ENCODE measurements around the gene CNN2. TPM values are rescaled to one million over a fixed set of nuclear protein-coding genes. Genes with fewer than 3 reads are reported as not detected.

CNN2 gene
- total and polyA plus RNA-seq, 2 of the 8 experiments (the other 6 are each of a cell fraction or from before 2014, with no cell fraction given): 189 to 551 TPM

- Histone ChIP-seq H3K36me3 (ENCODE audit: control insufficient read depth in 2 of 4, insufficient read depth in 4 of 4, low read length in 3 of 4) (peaks cover 0 to 40% (median 7%) of the 10 kb centered on the region in 4 experiments; a peak in 3 of 8 replicates), H3K4ac (replicated peaks; ENCODE audit: insufficient read length, low read depth, low read length) (peak overlapping the region; percentile 51), H4K8ac (ENCODE audit: extremely low read depth, insufficient read depth, low read length) (no peak overlapping the region), H3K27ac (ENCODE audit: low read depth, low read length) (no peak overlapping the region), H3K23me2 (ENCODE audit: low read depth, low read length) (peaks cover 3% of the 10 kb centered on the region; the same call in 1 of the 2 replicates), H2BK5ac (ENCODE audit: low read depth, low read length) (no peak overlapping the region), H3K4me3 (ENCODE audit: extremely low read depth in 1 of 4, insufficient read depth in 2 of 4, low read depth in 3 of 4, low read length in 4 of 4) (no peak overlapping the region), H3K23ac (ENCODE audit: insufficient read length) (no peak overlapping the region), H4K5ac (ENCODE audit: insufficient read length, low read depth, low read length) (no peak overlapping the region), H2AFZ (ENCODE audit: low read length) (no peak overlapping the region), H3K9me3 (ENCODE audit: insufficient read depth in 2 of 2, low read depth in 1 of 2, low read length in 1 of 2) (no peaks in the 10 kb centered on the region), H2AK5ac (ENCODE audit: low read depth, low read length) (no peak overlapping the region), H3K79me1 (ENCODE audit: low read depth, low read length) (peaks cover 5% of the 10 kb centered on the region), H3K9ac (replicated peaks in 1 of 4; ENCODE audit: extremely low read depth in 1 of 4, low read depth in 3 of 4, low read length in 3 of 4) (no peak overlapping the region), H3K4me2 (ENCODE audit: insufficient read depth in 1 of 2, low read depth in 2 of 2, low read length in 2 of 2) (no peak overlapping the region), H2BK12ac (ENCODE audit: low read depth, low read length) (no peak overlapping the region), H3K27me3 (replicated peaks in 1 of 4; ENCODE audit: control insufficient read depth in 3 of 4, extremely low read depth in 1 of 4, insufficient read depth in 3 of 4, low read length in 3 of 4) (peaks cover 0 to 4% (median 2%) of the 10 kb centered on the region in 4 experiments; a peak in 2 of 7 replicates), H2BK15ac (ENCODE audit: low read length) (no peak overlapping the region), H2BK120ac (replicated peaks; ENCODE audit: low read depth, low read length) (no peak overlapping the region), H3K79me2 (ENCODE audit: control insufficient read depth in 1 of 2, insufficient read depth in 2 of 2, low read length in 2 of 2) (no peaks in the 10 kb centered on the region), H2BK20ac (ENCODE audit: low read length) (no peak overlapping the region), H3K56ac (replicated peaks; ENCODE audit: insufficient read length, low read depth, low read length) (no peak overlapping the region), H3K18ac (ENCODE audit: extremely low read depth, low read length) (no peak overlapping the region), H3K4me1 (replicated peaks in 1 of 4; ENCODE audit: control insufficient read depth in 3 of 4, insufficient read depth in 4 of 4, low read length in 3 of 4) (0 out of 7 replicates have a peak, but pooled peaks cover 0 to 2% (median under 1%) of the 10 kb centered on the region in 4 experiments), H4K91ac (replicated peaks; ENCODE audit: insufficient read length, low read length) (no peak overlapping the region), H4K20me1 (replicated peaks in 1 of 2; ENCODE audit: control insufficient read depth in 1 of 2, insufficient read depth in 2 of 2, low read length in 2 of 2) (peaks cover 1 to 12% of the 10 kb centered on the region in 2 experiments), H3K14ac (ENCODE audit: insufficient read length) (no peak overlapping the region)
- FAIRE-seq: no peak
- DNase-seq (ENCODE audit: low read depth in 1 of 2, low spot score in 2 of 2): no peak
- CTCF ChIA-PET (ENCODE audit: partially characterized antibody): interaction anchor here (0.7 to 8.9 kb wide), 6 partner anchors 10 to 146 kb away, joined by 4 to 54 read pairs (median 4); partner anchors contain the start of gene ARHGAP45
- POLR2A ChIA-PET (ENCODE audit: partially characterized antibody): interaction anchor here (0.5 to 7.1 kb wide), 7 partner anchors 9 to 45 kb away, joined by 3 to 52 read pairs (median 4); partner anchors contain the start of gene ARHGAP45
- WGBS, 2 experiments (ENCODE audit: extremely low coverage in 1 of 2, insufficient coverage in 1 of 2, insufficient read length in 1 of 2, insufficient replicate concordance in 2 of 2, low coverage in 1 of 2, low lambda C conversion rate in 2 of 2, missing lambda C conversion rate in 1 of 2): 94% methylated on average over 4 of the region's 4 CpGs; no CpG with 5 or more reads in 1 of the 2 experiments
- TF ChIP-seq TBP (IDR thresholded peaks at IDR 0.05; ENCODE audit: low read depth, low read length): no peak
- TF ChIP-seq ZNF274 (IDR thresholded peaks at IDR 0.05; ENCODE audit: borderline replicate concordance, extremely low read depth, low read length): no peak
- no peak for TF ChIP-seq TAF7 (optimal IDR thresholded peaks at IDR 0.05; ENCODE audit: borderline replicate concordance, low read depth, low read length)
- TF ChIP-seq CHD2 (IDR thresholded peaks at IDR 0.05; ENCODE audit: low read length): no peak
- no peak for TF ChIP-seq KDM5A (IDR thresholded peaks at IDR 0.05; ENCODE audit: low read length)
- TF ChIP-seq SUZ12 (IDR thresholded peaks at IDR 0.05; ENCODE audit: low read length): no peak
- no peak for TF ChIP-seq KDM1A (IDR thresholded peaks at IDR 0.05; ENCODE audit: borderline replicate concordance, low read length)
- no peak for TF ChIP-seq GTF2F1 (IDR thresholded peaks at IDR 0.05; ENCODE audit: borderline replicate concordance, low read depth, low read length)
- TF ChIP-seq TAF1 (IDR thresholded peaks at IDR 0.05; ENCODE audit: low read depth, low read length): no peak
- TF ChIP-seq, protein P1, sequence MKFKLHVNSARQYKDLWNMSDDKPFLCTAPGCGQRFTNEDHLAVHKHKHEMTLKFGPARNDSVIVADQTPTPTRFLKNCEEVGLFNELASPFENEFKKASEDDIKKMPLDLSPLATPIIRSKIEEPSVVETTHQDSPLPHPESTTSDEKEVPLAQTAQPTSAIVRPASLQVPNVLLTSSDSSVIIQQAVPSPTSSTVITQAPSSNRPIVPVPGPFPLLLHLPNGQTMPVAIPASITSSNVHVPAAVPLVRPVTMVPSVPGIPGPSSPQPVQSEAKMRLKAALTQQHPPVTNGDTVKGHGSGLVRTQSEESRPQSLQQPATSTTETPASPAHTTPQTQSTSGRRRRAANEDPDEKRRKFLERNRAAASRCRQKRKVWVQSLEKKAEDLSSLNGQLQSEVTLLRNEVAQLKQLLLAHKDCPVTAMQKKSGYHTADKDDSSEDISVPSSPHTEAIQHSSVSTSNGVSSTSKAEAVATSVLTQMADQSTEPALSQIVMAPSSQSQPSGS (IDR thresholded peaks at IDR 0.05; ENCODE audit: low read length): no peak
- no peak for TF ChIP-seq NANOG (IDR thresholded peaks at IDR 0.05; ENCODE audit: insufficient read depth, low read depth, low read length, poor library complexity, severe bottlenecking)
- TF ChIP-seq, protein P2, sequence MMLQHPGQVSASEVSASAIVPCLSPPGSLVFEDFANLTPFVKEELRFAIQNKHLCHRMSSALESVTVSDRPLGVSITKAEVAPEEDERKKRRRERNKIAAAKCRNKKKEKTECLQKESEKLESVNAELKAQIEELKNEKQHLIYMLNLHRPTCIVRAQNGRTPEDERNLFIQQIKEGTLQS (IDR thresholded peaks at IDR 0.05; ENCODE audit: insufficient read depth, low read depth, low read length): no peak
Observed at GRCh38 chr19:1076046-1076386, 49.6 kb downstream of the CNN2 start.

Data from H1 (cell line).